ENCODE data around the gene SELENOT.

- TF ChIP-seq POLR2AphosphoS5 (IDR thresholded peaks at IDR 0.05) = no peak
- TF ChIP-seq EZH2 (IDR thresholded peaks at IDR 0.05; ENCODE audit: borderline replicate concordance, insufficient read depth, low read length, poor library complexity, severe bottlenecking) = no peak
Measured at GRCh38 chr3:150627557-150627956, 24.4 kb downstream of the SELENOT start.

Data from neural cell (in vitro differentiated cells).